Psoas muscle (tissue), 8 donors: Measurements from ENCODE around the gene RET. TPM values are rescaled to one million over a fixed set of nuclear protein-coding genes. Genes with fewer than 3 reads are reported as not detected.

Experiments used
- ATAC-seq, 4 donors: fragments of 200-7000 bp; cut with Tn5 transposase; one replicate each; pipeline ENCODE4 v1.9.1; 2020; ENCODE audit warnings: moderate library complexity in 3 of 4, mild to moderate bottlenecking in 2 of 4
- DNase-seq, 2 donors: peaks; one replicate each; pipeline ENCODE4 v3.0.0-alpha.2; 2020
- H3K27ac ChIP-seq: fragments of 200-600 bp; one replicate; pipeline ENCODE4 v1.8.0; 2022
- H3K27me3 ChIP-seq, 3 donors: fragments of 200-600 bp in 1 of 3; one replicate each; pipeline versions ENCODE4 v1.6.1 to v1.8.0; 2013 to 2022; ENCODE audit warnings: low read length in 2 of 3, mild to moderate bottlenecking in 2 of 3, moderate library complexity in 1 of 3; ENCODE audit not compliant: insufficient read depth in 3 of 3
- H3K36me3 ChIP-seq, 2 donors: fragments of 200-600 bp in 1 of 2; one replicate each; pipeline versions ENCODE4 v1.6.1 to v1.8.0; 2013 to 2022; ENCODE audit warnings: low read depth in 1 of 2, mild to moderate bottlenecking in 1 of 2, moderate library complexity in 1 of 2; ENCODE audit not compliant: insufficient read depth in 1 of 2
- H3K4me1 ChIP-seq: fragments of 200-600 bp; one replicate; pipeline ENCODE4 v1.8.0; 2022
- H3K4me3 ChIP-seq: fragments of 200-600 bp; one replicate; pipeline ENCODE4 v1.8.0; 2022; ENCODE audit warnings: mild to moderate bottlenecking
- H3K9me3 ChIP-seq: fragments of 200-600 bp; one replicate; pipeline ENCODE4 v1.8.0; 2022
- CTCF ChIP-seq: fragments of 200-600 bp; IDR thresholded peaks from one replicate; pipeline ENCODE4 v1.8.0; 2022; ENCODE audit warnings: antibody characterized with exemption
- WGBS, 3 donors: extraction: QIAGEN DNeasy Blood & Tissue Kit; methylation state at CpG; one replicate each; pipeline versions ENCODE4 v1.1.6 to v1.1.7; 2013; 5-methylcytosine and 5-hydroxymethylcytosine counted together
- intact Hi-C, 2 donors: fragments of 100-400 bp; cut with DNase I; formaldehyde crosslinking; loops; one replicate each; pipeline versions ENCODE4 v1.11.0 to v1.14.2; 2022
- polyA plus RNA-seq, 3 donors: library from polyadenylated mRNA; stranded (reverse); fragments of 200-250 nt; gene quantifications; one replicate each; pipeline ENCODE4 v1.2.3, GENCODE V29; 2013
- total RNA-seq, 4 donors: library from RNA; stranded (reverse); fragmentation: NEBNext Ultra II Directional in 2 of 4; extraction: Animal tissue kit (Norgen Biotek cat#: 25700) in 2 of 4; gene quantifications; one replicate each; pipeline versions ENCODE4 v1.2.1 to v1.2.4, GENCODE V29; 2021 to 2023
- donor health status: healthy with polysubstance abuse.
- donor health status: DM: no; HTN: no; CAD: no; lungs with moderate emphysema.
- donor health status: Bipolar disorder and iron deficiency.
- donor health status: healthy.
- donor health status: DM: yes; HTN: yes; CAD: no.
- donor health status: DM: no; HTN: no; CAD: no.
- donor health status: DM: no; HTN: no; CAD: no.
- donor health status: DM: yes; HTN: yes; CAD: no.

The RET gene
- total and polyA plus RNA-seq, 7 donors = 0.35 to 2.6 (median 0.60) TPM

GRCh38 chr10:43067391-43068135 is 9.3 kb upstream of the RET start:
- peak in 1 of 2 donors; percentile 19 for DNase-seq
- no peaks in the 10 kb centered on the region for H3K36me3 ChIP-seq
- H3K9me3 ChIP-seq = no peaks in the 10 kb centered on the region
- no peak for ATAC-seq
- H3K27me3 ChIP-seq = no peaks in the 10 kb centered on the region
- H3K27ac ChIP-seq = no peak overlapping the region
- H3K4me3 ChIP-seq = no peak overlapping the region
- no peaks in the 10 kb centered on the region for H3K4me1 ChIP-seq
- intact Hi-C loops = no loop called here
- no peak for TF ChIP-seq CTCF
- 73 to 81% (median 81%) methylated on average over 14 of the region's 14 CpGs for WGBS, 3 donors

GRCh38 chr10:43068136-43068395 is 8.8 kb upstream of the RET start:
- ATAC-seq (no peak), DNase-seq (peak in 1 of 2 donors; percentile 37)
- no peaks in the 10 kb centered on the region for H3K27me3 ChIP-seq
- WGBS, 3 donors = 62 to 65% (median 63%) methylated on average over 5 of the region's 5 CpGs
- no peak for TF ChIP-seq CTCF
- H3K9me3 ChIP-seq = no peaks in the 10 kb centered on the region
- H3K4me1 ChIP-seq = no peaks in the 10 kb centered on the region
- no peaks in the 10 kb centered on the region for H3K36me3 ChIP-seq
- H3K4me3 ChIP-seq = no peak overlapping the region
- H3K27ac ChIP-seq = no peak overlapping the region
- intact Hi-C loops = no loop called here

- WGBS, 3 donors = 77 to 80% (median 80%) methylated on average over 14 of the region's 14 CpGs
- Histone ChIP-seq H3K27me3 (no peaks in the 10 kb centered on the region), H3K4me1 (no peaks in the 10 kb centered on the region), H3K27ac (no peak overlapping the region), H3K9me3 (no peaks in the 10 kb centered on the region), H3K4me3 (no peak overlapping the region), H3K36me3 (no peaks in the 10 kb centered on the region)
- DNase-seq (peak in 1 of 2 donors; percentile 25), ATAC-seq (no peak)
- TF ChIP-seq CTCF = no peak
- intact Hi-C loops = no loop called here
Observed at GRCh38 chr10:43068471-43069210, 8.2 kb upstream of the RET start.

- Histone ChIP-seq H3K36me3 (no peaks in the 10 kb centered on the region), H3K4me3 (no peak overlapping the region), H3K4me1 (no peaks in the 10 kb centered on the region), H3K27me3 (no peaks in the 10 kb centered on the region), H3K9me3 (no peaks in the 10 kb centered on the region), H3K27ac (no peak overlapping the region)
- TF ChIP-seq CTCF = no peak
- DNase-seq (no peak), ATAC-seq (no peak)
- intact Hi-C loops = no loop called here
- 92 to 98% (median 96%) methylated on average over 5 of the region's 5 CpGs for WGBS, 3 donors
Observed at GRCh38 chr10:43069211-43069515, 7.7 kb upstream of the RET start.
